ENCODE results near the gene SYNCRIP.

- TF ChIP-seq POLR2A (IDR thresholded peaks at IDR 0.05; ENCODE audit: insufficient read depth in 1 of 2, low read depth in 2 of 2, low read length in 2 of 2): no peak
- TF ChIP-seq EP300 (IDR thresholded peaks at IDR 0.05; ENCODE audit: low read depth in 2 of 2, low read length in 2 of 2): no peak
- TF ChIP-seq EP300 (CRISPR knock-in tag; IDR thresholded peaks at IDR 0.05; ENCODE audit: borderline replicate concordance): no peak
- no peak for TF ChIP-seq HES4 (CRISPR knock-in tag; IDR thresholded peaks at IDR 0.05; ENCODE audit: borderline replicate concordance)
These were observed 48.8 kb upstream of the SYNCRIP start for GRCh38 chr6:85691478-85691877.

Data from HepG2 (cell line).